Coronary artery (tissue), 2 donors: ENCODE measurements around the gene PHGDH.

Source experiments
- DNase-seq: peaks from one replicate; pipeline ENCODE4 v3.0.0-alpha.2; 2017; ENCODE audit warnings: low spot score
- H3K27ac ChIP-seq, 2 donors: fragments of 200-600 bp; sonication (generic); one replicate each; pipeline ENCODE4 v1.5.1; 2016 to 2019
- H3K4me3 ChIP-seq: fragments of 200-600 bp; sonication (generic); 2 replicates; pipeline ENCODE4 v1.5.1; 2016; ENCODE audit warnings: mild to moderate bottlenecking, moderate library complexity
- CTCF ChIP-seq: fragments of 200-600 bp; sonication (generic); IDR thresholded peaks from one replicate; pipeline ENCODE4 v1.5.1; 2019; ENCODE audit warnings: antibody characterized with exemption

Gene PHGDH

GRCh38 chr1:119713039-119713748, 1.5 kb downstream of the PHGDH start:
- peak overlapping the region; percentile 88 to 89 for H3K27ac ChIP-seq
- H3K4me3 ChIP-seq, result peak overlapping the region; percentile 72
- peak; percentile 74 for DNase-seq
- TF ChIP-seq CTCF, result no peak

DNA sequence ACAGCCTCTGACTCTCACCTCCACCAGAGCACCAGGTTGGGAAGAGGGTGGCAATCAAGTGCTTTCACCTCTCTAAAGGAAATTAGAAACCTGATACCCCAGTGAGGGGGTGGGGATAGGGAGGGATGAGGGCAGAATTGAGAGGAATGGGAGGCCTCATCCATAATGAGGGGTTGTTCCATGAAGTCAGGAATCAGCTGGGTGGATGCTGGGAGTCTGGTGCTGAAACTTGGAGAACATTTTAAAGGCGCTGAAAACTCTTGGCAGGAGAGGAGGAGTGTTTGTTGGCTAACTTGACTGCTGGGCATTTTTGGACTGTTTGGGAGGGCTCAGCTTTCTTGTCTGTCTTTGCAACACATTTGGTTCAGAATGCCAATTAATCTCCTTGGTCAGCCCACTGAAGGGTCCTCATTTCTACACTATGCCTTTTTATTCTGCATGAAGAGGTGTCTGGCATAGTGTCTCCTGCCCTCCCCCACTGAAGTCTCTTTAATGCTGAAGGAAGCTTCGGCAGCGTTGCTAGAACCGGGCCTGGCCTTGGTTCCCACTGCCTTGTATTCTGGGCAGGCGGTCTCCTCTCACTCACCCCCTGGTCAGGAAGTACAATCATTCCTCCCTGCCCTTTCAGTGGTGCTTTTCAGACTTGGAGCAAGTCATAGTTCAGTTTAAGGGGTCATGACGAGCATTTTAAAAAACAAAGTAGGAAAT, 2.2 kb downstream of the PHGDH start:
- peak; percentile 71 for DNase-seq
- H3K27ac ChIP-seq, result peak overlapping the region; percentile 88 to 89
- no peak for TF ChIP-seq CTCF
- H3K4me3 ChIP-seq, result peak overlapping the region; percentile 72

DNA sequence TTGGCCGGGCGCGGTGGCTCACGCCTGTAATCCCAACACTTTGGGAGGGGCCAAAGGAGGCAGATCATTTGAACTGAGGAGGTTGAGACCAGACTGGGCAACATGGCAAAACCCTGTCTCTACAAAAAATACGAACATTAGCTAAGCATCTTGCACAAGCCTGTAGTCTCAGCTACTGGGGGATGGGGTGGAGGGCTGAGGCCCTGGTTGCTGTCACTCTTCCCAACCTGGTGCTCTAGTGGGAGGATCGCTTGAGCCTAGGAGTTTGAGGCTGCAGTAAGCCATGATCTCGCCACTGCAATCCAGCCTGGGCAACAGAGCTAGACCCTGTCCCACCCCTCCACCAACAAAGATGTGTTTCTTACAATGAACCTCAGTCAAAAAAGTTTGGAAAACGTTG, 2.8 kb downstream of the PHGDH start:
- Histone ChIP-seq H3K27ac (peak overlapping the region; percentile 88 to 89), H3K4me3 (peak overlapping the region; percentile 72)
- peak; percentile 58 for DNase-seq
- no peak for TF ChIP-seq CTCF

- H3K27ac ChIP-seq, result peak overlapping the region in 1 of 2 donors; percentile 32
- TF ChIP-seq CTCF, result no peak
- peak; percentile 69 for DNase-seq
- H3K4me3 ChIP-seq, result no peak overlapping the region
Observed at GRCh38 chr1:119715542-119715941, 3.8 kb downstream of the PHGDH start.

DNA sequence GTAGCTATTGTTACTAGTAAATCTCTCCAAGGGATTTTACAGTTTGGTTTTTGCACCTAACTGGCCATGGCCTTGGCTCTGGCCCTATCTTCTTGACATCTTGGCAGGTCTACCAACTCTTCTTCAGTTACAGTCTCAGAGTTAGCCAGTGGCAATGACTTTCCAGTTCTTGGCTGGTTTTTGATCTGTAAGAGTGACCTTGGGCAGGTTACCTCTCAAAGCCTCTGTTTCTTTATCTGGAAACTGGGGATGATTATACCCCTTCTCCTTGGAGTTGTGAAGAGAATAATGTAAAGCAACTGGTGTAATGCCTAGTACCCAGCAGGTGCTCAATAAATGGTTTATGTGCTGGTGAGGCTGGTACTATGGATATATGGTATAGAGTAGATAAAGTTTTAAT, 6.7 kb downstream of the PHGDH start:
- no peak overlapping the region for H3K27ac ChIP-seq
- no peak for TF ChIP-seq CTCF
- H3K4me3 ChIP-seq, result no peak overlapping the region
- DNase-seq, result no peak

- TF ChIP-seq CTCF, result no peak
- Histone ChIP-seq H3K27ac (no peak overlapping the region), H3K4me3 (no peak overlapping the region)
- no peak for DNase-seq
Observed at GRCh38 chr1:119718972-119719371, 7.2 kb downstream of the PHGDH start.

- TF ChIP-seq CTCF, result no peak
- Histone ChIP-seq H3K27ac (no peak overlapping the region), H3K4me3 (no peak overlapping the region)
- DNase-seq, result peak; percentile 33
Observed at GRCh38 chr1:119720866-119721440, 9.2 kb downstream of the PHGDH start.
